ENCODE data around the gene MED12L.

The MED12L gene

GRCh38 chr3:151394611-151395010 lies 309.1 kb downstream of the MED12L start:
- Histone ChIP-seq H3K4me3 (ENCODE audit: low read length) (no peak overlapping the region), H3K9me3 (ENCODE audit: low read length) (no peaks in the 10 kb centered on the region), H3K27me3 (ENCODE audit: insufficient read depth, low read length) (no peaks in the 10 kb centered on the region), H3K36me3 (ENCODE audit: insufficient read depth, low read length) (no peaks in the 10 kb centered on the region), H3K4me1 (ENCODE audit: insufficient read depth, low read length) (no peaks in the 10 kb centered on the region), H2AFZ (ENCODE audit: low read depth, low read length) (no peak overlapping the region)

- no peaks in the 10 kb centered on the region for H3K4me1 ChIP-seq (ENCODE audit: insufficient read depth, low read length)
- H2AFZ ChIP-seq (ENCODE audit: low read depth, low read length), result no peak overlapping the region
- H3K27me3 ChIP-seq (ENCODE audit: insufficient read depth, low read length), result no peaks in the 10 kb centered on the region
- H3K4me3 ChIP-seq (ENCODE audit: low read length), result no peak overlapping the region
- no peaks in the 10 kb centered on the region for H3K9me3 ChIP-seq (ENCODE audit: low read length)
- no peaks in the 10 kb centered on the region for H3K36me3 ChIP-seq (ENCODE audit: insufficient read depth, low read length)
These were observed 310.3 kb downstream of the MED12L start for GRCh38 chr3:151395806-151396205.

GRCh38 chr3:151398895-151399294 lies 313.4 kb downstream of the MED12L start:
- H3K9me3 ChIP-seq (ENCODE audit: low read length), result no peaks in the 10 kb centered on the region
- H2AFZ ChIP-seq (ENCODE audit: low read depth, low read length), result no peak overlapping the region
- no peak overlapping the region for H3K4me3 ChIP-seq (ENCODE audit: low read length)
- no peaks in the 10 kb centered on the region for H3K27me3 ChIP-seq (ENCODE audit: insufficient read depth, low read length)
- no peaks in the 10 kb centered on the region for H3K4me1 ChIP-seq (ENCODE audit: insufficient read depth, low read length)
- no peaks in the 10 kb centered on the region for H3K36me3 ChIP-seq (ENCODE audit: insufficient read depth, low read length)

GRCh38 chr3:151400341-151400740 lies 314.9 kb downstream of the MED12L start:
- Histone ChIP-seq H3K4me1 (ENCODE audit: insufficient read depth, low read length) (no peaks in the 10 kb centered on the region), H2AFZ (ENCODE audit: low read depth, low read length) (no peak overlapping the region), H3K36me3 (ENCODE audit: insufficient read depth, low read length) (no peaks in the 10 kb centered on the region), H3K4me3 (ENCODE audit: low read length) (no peak overlapping the region), H3K9me3 (ENCODE audit: low read length) (no peaks in the 10 kb centered on the region), H3K27me3 (ENCODE audit: insufficient read depth, low read length) (no peaks in the 10 kb centered on the region)

- Histone ChIP-seq H3K4me3 (ENCODE audit: low read length) (no peak overlapping the region), H3K4me1 (ENCODE audit: insufficient read depth, low read length) (no peaks in the 10 kb centered on the region), H3K36me3 (ENCODE audit: insufficient read depth, low read length) (no peaks in the 10 kb centered on the region), H2AFZ (ENCODE audit: low read depth, low read length) (no peak overlapping the region), H3K27me3 (ENCODE audit: insufficient read depth, low read length) (no peaks in the 10 kb centered on the region), H3K9me3 (ENCODE audit: low read length) (no peaks in the 10 kb centered on the region)
These were observed 316.9 kb downstream of the MED12L start for GRCh38 chr3:151402349-151402748.

- H3K27me3 ChIP-seq (ENCODE audit: insufficient read depth, low read length), result no peaks in the 10 kb centered on the region
- no peaks in the 10 kb centered on the region for H3K4me1 ChIP-seq (ENCODE audit: insufficient read depth, low read length)
- no peaks in the 10 kb centered on the region for H3K9me3 ChIP-seq (ENCODE audit: low read length)
- H3K4me3 ChIP-seq (ENCODE audit: low read length), result no peak overlapping the region
- no peak overlapping the region for H2AFZ ChIP-seq (ENCODE audit: low read depth, low read length)
- no peaks in the 10 kb centered on the region for H3K36me3 ChIP-seq (ENCODE audit: insufficient read depth, low read length)
These were observed 317.8 kb downstream of the MED12L start for GRCh38 chr3:151403246-151403645.

GRCh38 chr3:151404316-151404715 lies 318.9 kb downstream of the MED12L start:
- Histone ChIP-seq H3K4me1 (ENCODE audit: insufficient read depth, low read length) (no peaks in the 10 kb centered on the region), H3K4me3 (ENCODE audit: low read length) (no peak overlapping the region), H3K27me3 (ENCODE audit: insufficient read depth, low read length) (no peaks in the 10 kb centered on the region), H2AFZ (ENCODE audit: low read depth, low read length) (no peak overlapping the region), H3K9me3 (ENCODE audit: low read length) (no peaks in the 10 kb centered on the region), H3K36me3 (ENCODE audit: insufficient read depth, low read length) (no peaks in the 10 kb centered on the region)

GRCh38 chr3:151407928-151408327 lies 322.5 kb downstream of the MED12L start:
- no peaks in the 10 kb centered on the region for H3K36me3 ChIP-seq (ENCODE audit: insufficient read depth, low read length)
- no peaks in the 10 kb centered on the region for H3K27me3 ChIP-seq (ENCODE audit: insufficient read depth, low read length)
- no peaks in the 10 kb centered on the region for H3K9me3 ChIP-seq (ENCODE audit: low read length)
- no peaks in the 10 kb centered on the region for H3K4me1 ChIP-seq (ENCODE audit: insufficient read depth, low read length)
- no peak overlapping the region for H3K4me3 ChIP-seq (ENCODE audit: low read length)
- H2AFZ ChIP-seq (ENCODE audit: low read depth, low read length), result no peak overlapping the region

- H3K9me3 ChIP-seq (ENCODE audit: low read length), result no peaks in the 10 kb centered on the region
- no peak overlapping the region for H3K4me3 ChIP-seq (ENCODE audit: low read length)
- H3K4me1 ChIP-seq (ENCODE audit: insufficient read depth, low read length), result no peaks in the 10 kb centered on the region
- H3K36me3 ChIP-seq (ENCODE audit: insufficient read depth, low read length), result no peaks in the 10 kb centered on the region
- no peak overlapping the region for H2AFZ ChIP-seq (ENCODE audit: low read depth, low read length)
- H3K27me3 ChIP-seq (ENCODE audit: insufficient read depth, low read length), result no peaks in the 10 kb centered on the region
These were observed 325.6 kb downstream of the MED12L start for GRCh38 chr3:151410891-151411559.

GRCh38 chr3:151412989-151413388 lies 327.5 kb downstream of the MED12L start:
- Histone ChIP-seq H3K27me3 (ENCODE audit: insufficient read depth, low read length) (no peaks in the 10 kb centered on the region), H2AFZ (ENCODE audit: low read depth, low read length) (no peak overlapping the region), H3K36me3 (ENCODE audit: insufficient read depth, low read length) (no peaks in the 10 kb centered on the region), H3K4me1 (ENCODE audit: insufficient read depth, low read length) (no peaks in the 10 kb centered on the region), H3K4me3 (ENCODE audit: low read length) (no peak overlapping the region), H3K9me3 (ENCODE audit: low read length) (no peaks in the 10 kb centered on the region)

- Histone ChIP-seq H3K27me3 (ENCODE audit: insufficient read depth, low read length) (no peaks in the 10 kb centered on the region), H3K4me1 (ENCODE audit: insufficient read depth, low read length) (no peaks in the 10 kb centered on the region), H3K4me3 (ENCODE audit: low read length) (no peak overlapping the region), H3K36me3 (ENCODE audit: insufficient read depth, low read length) (no peaks in the 10 kb centered on the region), H2AFZ (ENCODE audit: low read depth, low read length) (no peak overlapping the region), H3K9me3 (ENCODE audit: low read length) (no peaks in the 10 kb centered on the region)
These were observed 329.8 kb downstream of the MED12L start for GRCh38 chr3:151415289-151415688.

- no peaks in the 10 kb centered on the region for H3K27me3 ChIP-seq (ENCODE audit: insufficient read depth, low read length)
- H3K9me3 ChIP-seq (ENCODE audit: low read length), result no peaks in the 10 kb centered on the region
- no peak overlapping the region for H3K4me3 ChIP-seq (ENCODE audit: low read length)
- H3K4me1 ChIP-seq (ENCODE audit: insufficient read depth, low read length), result no peaks in the 10 kb centered on the region
- no peaks in the 10 kb centered on the region for H3K36me3 ChIP-seq (ENCODE audit: insufficient read depth, low read length)
- H2AFZ ChIP-seq (ENCODE audit: low read depth, low read length), result no peak overlapping the region
These were observed 334.3 kb downstream of the MED12L start for GRCh38 chr3:151419806-151420205.

- no peaks in the 10 kb centered on the region for H3K9me3 ChIP-seq (ENCODE audit: low read length)
- no peaks in the 10 kb centered on the region for H3K4me1 ChIP-seq (ENCODE audit: insufficient read depth, low read length)
- no peaks in the 10 kb centered on the region for H3K27me3 ChIP-seq (ENCODE audit: insufficient read depth, low read length)
- H3K36me3 ChIP-seq (ENCODE audit: insufficient read depth, low read length), result no peaks in the 10 kb centered on the region
- H2AFZ ChIP-seq (ENCODE audit: low read depth, low read length), result no peak overlapping the region
- no peak overlapping the region for H3K4me3 ChIP-seq (ENCODE audit: low read length)
These were observed 336.5 kb downstream of the MED12L start for GRCh38 chr3:151421938-151422337.

GRCh38 chr3:151423091-151423490 lies 337.6 kb downstream of the MED12L start:
- Histone ChIP-seq H3K4me1 (ENCODE audit: insufficient read depth, low read length) (no peaks in the 10 kb centered on the region), H3K4me3 (ENCODE audit: low read length) (no peak overlapping the region), H3K9me3 (ENCODE audit: low read length) (no peaks in the 10 kb centered on the region), H3K27me3 (ENCODE audit: insufficient read depth, low read length) (no peaks in the 10 kb centered on the region), H3K36me3 (ENCODE audit: insufficient read depth, low read length) (no peaks in the 10 kb centered on the region), H2AFZ (ENCODE audit: low read depth, low read length) (no peak overlapping the region)

All from neuron (in vitro differentiated cells).